Caco-2 (cell line): ENCODE results near the gene ALAD. TPM values are rescaled to one million over a fixed set of nuclear protein-coding genes. Genes with fewer than 3 reads are reported as not detected.

Source experiments
- BruUV-seq: library from RNA; stranded (reverse); fragments of 400-500 nt; replicated peaks from 2 replicates; lab custom pipeline; 2021; lab: Mats Ljungman, UMichigan
- CTCF ChIA-PET: fragments of 300-600 bp; sonication (Branson Sonifier 250); formaldehyde crosslinking; loops from one replicate; lab custom pipeline; 2022; ENCODE audit warnings: antibody characterized with exemption; lab: Charles Lee
- POLR2A ChIA-PET: fragments of 300-600 bp; sonication (Branson Sonifier 250); formaldehyde crosslinking; loops from one replicate; lab custom pipeline; 2022; ENCODE audit warnings: antibody characterized with exemption; lab: Charles Lee
- DNase-seq, 2 experiments: peaks; one replicate each; pipeline versions ENCODE4 v3.0.0 to v3.0.0-alpha.2; 2020 to 2022
- H3K27me3 ChIP-seq: replicated peaks from 2 replicates; pipeline ENCODE4 v1.6.0; 2011; ENCODE audit warnings: low read length; ENCODE audit not compliant: control insufficient read depth, insufficient read depth
- H3K36me3 ChIP-seq: 2 replicates; pipeline ENCODE4 v1.5.1; 2011; ENCODE audit warnings: low read length; ENCODE audit not compliant: control insufficient read depth, insufficient read depth
- H3K4me1 ChIP-seq: fragments of 250-450 bp; sonication (Bioruptor Pico); 2 replicates; pipeline ENCODE4 v1.5.1; 2020; ENCODE audit warnings: mild to moderate bottlenecking
- H3K4me3 ChIP-seq: 2 replicates; pipeline ENCODE4 v1.5.1; 2011; ENCODE audit warnings: low read depth, mild to moderate bottlenecking, control low read depth, low read length
- H3K9me3 ChIP-seq: fragments of 250-450 bp; sonication (Bioruptor Pico); 2 replicates; pipeline ENCODE4 v1.5.1; 2020; ENCODE audit warnings: mild to moderate bottlenecking, moderate library complexity
- H3K27ac Mint-ChIP-seq: one replicate; pipeline ENCODE4 v1.8.0; 2022; ENCODE audit warnings: mixed read lengths; ENCODE audit not compliant: unreplicated experiment
- H3K27me3 Mint-ChIP-seq: one replicate; pipeline ENCODE4 v1.8.0; 2022; ENCODE audit warnings: mixed read lengths; ENCODE audit not compliant: insufficient read depth, unreplicated experiment
- H3K36me3 Mint-ChIP-seq: one replicate; pipeline ENCODE4 v1.8.0; 2022; ENCODE audit warnings: mild to moderate bottlenecking, mixed read lengths; ENCODE audit not compliant: insufficient read depth, unreplicated experiment
- H3K4me1 Mint-ChIP-seq: one replicate; pipeline ENCODE4 v1.8.0; 2022; ENCODE audit warnings: low read depth, mixed read lengths; ENCODE audit not compliant: unreplicated experiment
- H3K4me3 Mint-ChIP-seq: one replicate; pipeline ENCODE4 v1.8.0; 2022; ENCODE audit warnings: mild to moderate bottlenecking, moderate library complexity, mixed read lengths; ENCODE audit not compliant: unreplicated experiment
- H3K9me3 Mint-ChIP-seq: one replicate; pipeline ENCODE4 v1.8.0; 2022; ENCODE audit warnings: mixed read lengths; ENCODE audit not compliant: unreplicated experiment
- CTCF ChIP-seq, 2 experiments: fragments of 200-600 bp in 1 of 2; IDR thresholded peaks; 1 replicate in 1 of 2; 2 replicates in 1 of 2; pipeline versions ENCODE4 v1.5.1 to v1.8.0; 2011 to 2022; ENCODE audit warnings: antibody characterized with exemption in 1 of 2, control low read depth in 1 of 2, inconsistent platforms in 1 of 2, low read depth in 1 of 2, low read length in 1 of 2, mild to moderate bottlenecking in 1 of 2, moderate library complexity in 1 of 2; ENCODE audit not compliant: insufficient read depth in 1 of 2, severe bottlenecking in 1 of 2, unreplicated experiment in 1 of 2
- intact Hi-C: fragments of 100-400 bp; cut with micrococcal nuclease; formaldehyde crosslinking; loops from one replicate; pipeline ENCODE4 v1.10.0; 2022; ENCODE audit not compliant: unreplicated experiment
- total RNA-seq: library from RNA; stranded (reverse); gene quantifications from 2 replicates; pipeline ENCODE4 v1.2.3, GENCODE V29; 2022

The ALAD gene
- total RNA-seq, 1 experiment from 2014 or later, result 48.8 TPM

GRCh38 chr9:113352411-113352810 lies 48.7 kb downstream of the ALAD start:
- ChIA-PET CTCF (interaction anchor here (1.0 kb wide), 1 partner anchor 49 kb away, joined by 3 read pairs; the partner anchor contains the start of gene ALAD), POLR2A (no interaction called here)
- intact Hi-C loops, result no loop called here
- H3K4me1 Mint-ChIP-seq, result peaks cover 7% of the 10 kb centered on the region
- Histone ChIP-seq H3K36me3 (no peaks in the 10 kb centered on the region), H3K4me1 (no peaks in the 10 kb centered on the region), H3K27me3 (no peaks in the 10 kb centered on the region), H3K9me3 (no peaks in the 10 kb centered on the region), H3K4me3 (no peak overlapping the region)
- H3K9me3 Mint-ChIP-seq, result no peaks in the 10 kb centered on the region
- TF ChIP-seq CTCF (IDR thresholded peaks at IDR 0.05; ENCODE audit: insufficient read depth in 1 of 2, low read depth in 1 of 2, low read length in 1 of 2, severe bottlenecking in 1 of 2, unreplicated experiment in 1 of 2), result no peak
- no peaks in the 10 kb centered on the region for H3K27me3 Mint-ChIP-seq
- no TSS peak for BruUV-seq
- H3K36me3 Mint-ChIP-seq, result no peaks in the 10 kb centered on the region
- no peak overlapping the region for H3K27ac Mint-ChIP-seq
- H3K4me3 Mint-ChIP-seq, result no peak overlapping the region
- no peak for DNase-seq

DNA sequence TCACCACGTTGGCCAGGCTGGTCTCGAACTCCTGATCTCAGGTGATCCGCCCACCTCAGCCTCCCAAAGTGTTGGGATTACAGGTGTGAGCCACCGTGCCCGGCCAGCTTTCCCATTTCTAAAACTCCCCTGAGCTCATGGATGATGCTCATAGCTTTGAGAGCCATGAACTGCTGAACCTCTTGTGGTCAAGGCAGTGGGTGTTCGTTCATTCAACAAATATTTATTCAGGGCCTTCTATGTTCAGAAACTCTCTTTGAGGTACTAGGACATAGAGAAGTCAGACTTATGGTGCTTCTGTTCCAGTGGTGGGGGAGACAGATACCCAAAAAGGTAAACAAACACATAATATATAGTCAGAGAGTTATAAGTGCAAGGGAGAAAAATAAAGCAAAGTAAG lies 49.1 kb downstream of the ALAD start:
- Mint-ChIP-seq H3K4me1 (peaks cover 11% of the 10 kb centered on the region), H3K4me3 (no peak overlapping the region), H3K27me3 (no peaks in the 10 kb centered on the region), H3K36me3 (no peaks in the 10 kb centered on the region), H3K9me3 (no peaks in the 10 kb centered on the region), H3K27ac (no peak overlapping the region)
- intact Hi-C loops, result no loop called here
- H3K27me3 ChIP-seq, result no peaks in the 10 kb centered on the region
- no peak overlapping the region for H3K4me3 ChIP-seq
- ChIA-PET POLR2A (no interaction called here), CTCF (interaction anchor here (1.0 kb wide), 1 partner anchor 49 kb away, joined by 3 read pairs; the partner anchor contains the start of gene ALAD)
- no peak for TF ChIP-seq CTCF (IDR thresholded peaks at IDR 0.05; ENCODE audit: insufficient read depth in 1 of 2, low read depth in 1 of 2, low read length in 1 of 2, severe bottlenecking in 1 of 2, unreplicated experiment in 1 of 2)
- no peaks in the 10 kb centered on the region for H3K4me1 ChIP-seq
- BruUV-seq, result no TSS peak
- no peaks in the 10 kb centered on the region for H3K36me3 ChIP-seq
- H3K9me3 ChIP-seq, result no peaks in the 10 kb centered on the region
- DNase-seq, result no peak

- ChIA-PET CTCF (no interaction called here), POLR2A (no interaction called here)
- DNase-seq, result no peak
- Mint-ChIP-seq H3K9me3 (no peaks in the 10 kb centered on the region), H3K4me3 (peak overlapping the region; percentile 72), H3K4me1 (peaks cover 12% of the 10 kb centered on the region), H3K36me3 (no peaks in the 10 kb centered on the region), H3K27me3 (no peaks in the 10 kb centered on the region), H3K27ac (no peak overlapping the region)
- BruUV-seq, result TSS peak; percentile 52
- H3K9me3 ChIP-seq, result no peaks in the 10 kb centered on the region
- H3K36me3 ChIP-seq, result no peaks in the 10 kb centered on the region
- no peak for TF ChIP-seq CTCF (IDR thresholded peaks at IDR 0.05; ENCODE audit: insufficient read depth in 1 of 2, low read depth in 1 of 2, low read length in 1 of 2, severe bottlenecking in 1 of 2, unreplicated experiment in 1 of 2)
- no peak overlapping the region for H3K4me3 ChIP-seq
- H3K4me1 ChIP-seq, result no peaks in the 10 kb centered on the region
- no peaks in the 10 kb centered on the region for H3K27me3 ChIP-seq
- intact Hi-C loops, result no loop called here
These were observed 50.1 kb downstream of the ALAD start for GRCh38 chr9:113350937-113351336.
